ENCODE measurements around the gene SNRPD1. TPM values are rescaled to one million over a fixed set of nuclear protein-coding genes. Genes with fewer than 3 reads are reported as not detected.
"Not testable (repeated sequence)": the region's sequence is repeated elsewhere in the genome, so short reads cannot be mapped to it uniquely, and the experiment has no call there.

Gene SNRPD1
- total RNA-seq, 2 donors from 2014 or later = 91.2 to 158 TPM

DNA sequence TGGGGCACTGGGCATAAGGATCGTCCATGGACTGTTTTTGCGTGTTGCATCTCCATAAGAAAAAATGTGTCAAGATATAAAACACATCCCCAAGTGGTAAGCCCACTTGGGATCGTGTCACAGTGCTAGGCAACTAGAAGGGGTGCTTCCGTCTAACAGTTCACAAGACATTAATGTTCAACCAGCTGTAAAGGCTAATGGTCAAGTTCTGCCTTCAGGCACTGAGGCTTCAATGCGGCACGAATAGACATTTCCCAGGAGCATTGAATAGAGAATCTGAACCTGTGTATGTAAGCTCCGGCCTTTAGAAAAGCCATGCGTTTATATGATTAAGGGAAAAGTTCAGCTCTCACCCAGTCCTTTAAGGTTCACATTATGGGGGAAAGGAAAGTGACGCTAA lies 50.5 kb downstream of the SNRPD1 start:
- no peak overlapping the region for H3K27ac Mint-ChIP-seq
- H3K27me3 Mint-ChIP-seq = no peaks in the 10 kb centered on the region
- H3K36me3 Mint-ChIP-seq = no peaks in the 10 kb centered on the region
- no peaks in the 10 kb centered on the region for H3K9me3 Mint-ChIP-seq
- ATAC-seq = no peak
- no peak for DNase-seq (ENCODE audit: low spot score)
- peaks cover 0 to 7% of the 10 kb centered on the region in 2 donors for H3K4me1 Mint-ChIP-seq (ENCODE audit: low read depth in 2 of 2)
- H3K4me3 Mint-ChIP-seq = no peak overlapping the region

GRCh38 chr18:21663578-21663977 lies 51.5 kb downstream of the SNRPD1 start:
- DNase-seq (ENCODE audit: low spot score) (no peak), ATAC-seq (no peak)
- Mint-ChIP-seq H3K27me3 (no peaks in the 10 kb centered on the region), H3K9me3 (no peaks in the 10 kb centered on the region), H3K27ac (no peak overlapping the region), H3K4me1 (ENCODE audit: low read depth in 2 of 2) (peaks cover 0 to 7% of the 10 kb centered on the region in 2 donors), H3K36me3 (no peaks in the 10 kb centered on the region), H3K4me3 (no peak overlapping the region)

GRCh38 chr18:21664069-21664468 lies 52.0 kb downstream of the SNRPD1 start:
- H3K4me1 Mint-ChIP-seq (ENCODE audit: low read depth in 2 of 2) = peaks cover 0 to 7% of the 10 kb centered on the region in 2 donors
- H3K36me3 Mint-ChIP-seq = no peaks in the 10 kb centered on the region
- H3K27me3 Mint-ChIP-seq = no peaks in the 10 kb centered on the region
- no peak for DNase-seq (ENCODE audit: low spot score)
- H3K27ac Mint-ChIP-seq = no peak overlapping the region
- no peaks in the 10 kb centered on the region for H3K9me3 Mint-ChIP-seq
- no peak overlapping the region for H3K4me3 Mint-ChIP-seq
- ATAC-seq = no peak

DNA sequence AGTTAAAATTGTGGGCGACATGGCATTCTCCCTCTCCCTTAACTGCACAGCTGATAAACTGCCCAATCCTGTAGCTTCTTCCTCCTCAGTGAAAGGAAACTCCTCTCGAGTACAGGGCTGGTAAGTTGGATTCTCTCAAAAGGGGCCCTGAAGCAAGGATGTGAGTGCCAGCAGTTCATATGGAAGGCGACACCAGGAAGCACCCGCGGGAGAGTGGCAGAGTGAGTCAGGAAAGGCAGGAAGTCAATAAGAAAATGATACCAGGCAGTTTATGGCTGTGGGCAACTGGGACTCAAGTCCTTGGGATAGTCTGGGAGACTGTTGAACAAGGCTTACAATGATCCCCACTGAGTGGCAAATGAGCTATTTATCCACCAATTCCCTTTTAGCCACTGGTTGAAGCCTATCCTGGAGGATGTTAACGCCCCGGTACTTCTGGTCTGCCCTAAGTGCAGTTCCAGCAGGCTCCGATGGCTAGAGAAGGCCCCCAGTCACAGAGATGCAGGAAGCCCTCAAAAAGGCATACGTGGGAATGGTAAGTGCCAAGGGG lies 57.7 kb downstream of the SNRPD1 start:
- ATAC-seq (no peak), DNase-seq (ENCODE audit: low spot score) (no peak)
- H3K9me3 Mint-ChIP-seq = no peaks in the 10 kb centered on the region
- no peaks in the 10 kb centered on the region for H3K27me3 Mint-ChIP-seq
- no peaks in the 10 kb centered on the region for H3K36me3 Mint-ChIP-seq
- H3K4me1 Mint-ChIP-seq (ENCODE audit: low read depth in 2 of 2) = peaks cover 0 to 2% of the 10 kb centered on the region in 2 donors
- H3K27ac Mint-ChIP-seq = no peak overlapping the region
- H3K4me3 Mint-ChIP-seq = no peak overlapping the region

DNA sequence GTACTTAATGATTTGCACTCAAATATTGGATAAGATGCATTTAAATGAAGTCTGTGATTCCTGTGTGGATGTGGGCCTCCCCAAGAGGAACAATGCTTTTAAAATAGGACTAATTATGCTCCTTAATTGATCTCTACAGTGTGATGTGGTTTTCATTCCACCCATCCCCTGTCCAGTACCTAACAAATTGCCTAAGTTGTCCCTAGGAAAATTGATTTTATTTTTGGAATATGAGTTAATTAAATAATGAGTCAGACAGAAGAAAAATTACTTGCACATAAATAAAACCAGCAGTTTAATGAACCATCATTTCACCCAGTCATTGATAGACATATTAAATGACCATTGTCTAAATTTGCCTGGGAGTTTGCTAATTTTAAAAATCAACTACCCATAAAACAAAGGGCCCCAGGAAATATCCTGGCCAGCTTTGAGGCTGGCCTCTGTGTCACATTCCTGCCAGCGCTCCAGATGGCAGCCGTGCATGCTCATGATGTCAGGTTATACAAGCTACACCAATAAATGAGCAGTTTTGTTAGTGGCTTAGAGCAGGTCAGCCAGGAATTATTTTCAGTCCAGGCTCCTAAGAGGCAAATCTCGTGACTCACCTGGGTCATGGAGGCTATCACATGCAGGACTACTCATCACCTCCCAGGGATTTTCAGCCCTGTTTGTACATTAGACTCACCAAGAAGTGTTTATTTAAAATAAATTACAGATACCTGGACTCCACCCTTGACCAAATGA lies 60.6 kb downstream of the SNRPD1 start:
- Mint-ChIP-seq H3K27ac (no peak overlapping the region), H3K36me3 (no peaks in the 10 kb centered on the region), H3K27me3 (no peaks in the 10 kb centered on the region), H3K9me3 (no peaks in the 10 kb centered on the region), H3K4me3 (no peak overlapping the region), H3K4me1 (ENCODE audit: low read depth in 2 of 2) (peaks cover 0 to 2% of the 10 kb centered on the region in 2 donors)
- ATAC-seq (no peak), DNase-seq (ENCODE audit: low spot score) (no peak)

DNA sequence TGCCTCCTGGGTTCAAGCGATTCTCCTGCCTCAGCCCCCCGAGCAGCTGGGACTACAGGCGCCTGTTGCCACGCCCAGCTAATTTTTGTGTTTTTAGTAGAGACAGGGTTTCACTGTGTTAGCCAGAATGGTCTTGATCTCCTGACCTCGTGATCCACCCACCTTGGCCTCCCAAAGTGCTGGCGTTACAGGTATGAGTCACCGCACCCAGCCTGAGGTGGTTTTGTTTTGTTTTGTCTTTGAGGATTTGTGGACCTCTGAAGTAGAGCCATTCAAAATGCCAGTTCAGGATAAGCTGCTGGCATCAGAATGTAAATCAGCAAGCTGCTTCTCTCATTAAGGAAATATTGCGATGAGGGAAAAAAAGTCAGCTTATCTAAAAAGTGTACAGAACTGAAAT lies 63.2 kb downstream of the SNRPD1 start:
- not testable (repeated sequence) for H3K4me3 Mint-ChIP-seq; DNase-seq (ENCODE audit: low spot score); H3K4me1 Mint-ChIP-seq (ENCODE audit: low read depth in 2 of 2); H3K9me3 Mint-ChIP-seq; ATAC-seq; H3K27me3 Mint-ChIP-seq; H3K27ac Mint-ChIP-seq; H3K36me3 Mint-ChIP-seq

DNA sequence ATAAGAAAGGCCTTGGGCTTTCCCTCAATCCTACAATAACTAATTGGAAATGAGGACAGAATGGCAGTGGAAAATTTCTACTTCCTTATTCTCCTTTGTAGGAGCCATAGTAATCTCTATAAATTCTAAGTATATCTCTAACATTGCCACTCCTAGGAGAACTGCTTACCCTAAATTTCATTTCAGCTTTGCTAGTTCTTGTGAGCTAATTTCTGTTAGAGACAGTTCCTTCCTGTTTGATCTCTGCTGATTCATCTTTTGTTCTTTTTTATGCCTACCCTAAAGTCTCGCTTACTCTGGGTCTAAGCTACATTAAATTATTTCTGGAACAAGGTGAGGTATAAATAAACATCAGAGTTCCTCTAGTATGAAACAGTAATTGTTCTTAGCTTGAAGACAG lies 66.7 kb downstream of the SNRPD1 start:
- DNase-seq (ENCODE audit: low spot score) (no peak), ATAC-seq (no peak)
- Mint-ChIP-seq H3K9me3 (no peaks in the 10 kb centered on the region), H3K4me1 (ENCODE audit: low read depth in 2 of 2) (peaks cover 2 to 3% of the 10 kb centered on the region in 2 donors), H3K36me3 (no peaks in the 10 kb centered on the region), H3K27ac (no peak overlapping the region), H3K4me3 (no peak overlapping the region), H3K27me3 (no peaks in the 10 kb centered on the region)

DNA sequence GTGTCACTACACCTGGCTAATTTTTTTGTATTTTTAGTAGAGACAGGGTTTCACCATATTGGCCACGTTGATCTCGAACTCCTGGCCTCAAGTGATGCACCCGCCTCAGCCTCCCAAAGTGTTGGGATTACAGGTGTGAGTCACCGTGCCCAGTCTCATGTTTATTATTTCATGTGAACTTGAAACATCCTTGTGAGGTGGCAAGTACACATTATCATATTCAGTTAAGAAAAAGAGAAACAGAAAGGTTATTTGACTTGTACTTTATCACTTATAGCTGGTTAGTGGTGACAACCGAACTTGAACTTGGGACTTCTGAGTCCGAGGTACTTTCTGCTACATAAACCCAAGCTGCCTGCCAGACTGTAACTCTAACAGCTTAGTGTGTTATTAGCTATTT lies 68.0 kb downstream of the SNRPD1 start:
- H3K9me3 Mint-ChIP-seq = no peaks in the 10 kb centered on the region
- no peak for ATAC-seq
- DNase-seq (ENCODE audit: low spot score) = no peak

DNA sequence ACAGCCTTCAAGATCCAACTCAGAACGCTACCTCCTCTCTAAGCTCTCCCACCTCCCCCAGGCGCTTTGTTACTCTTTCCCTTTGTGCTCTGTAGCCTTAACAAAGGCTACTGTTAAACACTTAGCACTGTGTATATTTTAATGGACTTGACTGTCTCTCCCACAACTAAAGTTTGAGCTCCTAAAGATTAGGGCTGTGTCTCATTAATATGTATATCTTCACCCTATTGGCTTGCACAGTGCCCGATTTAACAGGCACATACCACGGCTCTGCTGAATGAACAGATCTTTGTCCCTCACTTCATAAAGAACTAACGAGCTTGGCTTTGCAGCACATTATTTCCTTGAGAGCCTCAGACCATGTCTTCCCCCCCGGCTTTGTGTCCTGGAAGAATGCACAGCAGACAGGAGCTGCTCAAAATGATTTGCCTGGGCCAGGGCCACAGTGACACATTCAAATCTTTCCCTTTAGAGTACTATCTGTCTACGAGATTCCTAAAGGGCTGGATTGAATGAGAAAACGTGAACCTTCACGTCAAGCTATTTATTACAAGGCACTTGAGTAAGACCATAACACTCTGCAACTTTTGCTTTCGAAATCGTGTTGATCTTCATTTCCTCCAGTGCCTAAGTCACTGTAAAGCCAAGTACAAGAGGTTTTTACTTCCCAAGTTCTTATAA lies 70.4 kb downstream of the SNRPD1 start:
- no peaks in the 10 kb centered on the region for H3K9me3 Mint-ChIP-seq
- ATAC-seq (peak; percentile 86 to 92), DNase-seq (ENCODE audit: low spot score) (no peak)
- no peak overlapping the region for H3K27ac Mint-ChIP-seq
- no peak overlapping the region for H3K4me3 Mint-ChIP-seq
- no peaks in the 10 kb centered on the region for H3K27me3 Mint-ChIP-seq
- H3K36me3 Mint-ChIP-seq = no peaks in the 10 kb centered on the region
- peaks cover 5 to 14% of the 10 kb centered on the region in 2 donors for H3K4me1 Mint-ChIP-seq (ENCODE audit: low read depth in 2 of 2)

More for the DNA sequence above, 68.0 kb downstream of the SNRPD1 start:
- Mint-ChIP-seq H3K4me3 (no peak overlapping the region), H3K4me1 (ENCODE audit: low read depth in 2 of 2) (peaks cover 5 to 10% of the 10 kb centered on the region in 2 donors), H3K27ac (no peak overlapping the region), H3K36me3 (no peaks in the 10 kb centered on the region), H3K27me3 (no peaks in the 10 kb centered on the region)

Other genes starting within 250 kb of the SNRPD1 start
- 10 to 100 TPM; 20.7 to 29.6 TPM for gene ESCO1, start 11.6 kb upstream of the SNRPD1 start, total RNA-seq
- 10 to 100 TPM; 48.1 to 54.4 TPM for gene ABHD3, start 92.5 kb downstream of the SNRPD1 start, total RNA-seq
- 10 to 100 TPM; 20.1 to 30.3 TPM for gene MIB1, start 128.5 kb downstream of the SNRPD1 start, total RNA-seq